Fibroblast of villous mesenchyme (primary cell): Measurements from ENCODE around the gene PLA2R1. TPM values are rescaled to one million over a fixed set of nuclear protein-coding genes. Genes with fewer than 3 reads are reported as not detected.

Source experiments
- DNase-seq: peaks from one replicate; pipeline ENCODE4 v3.0.0-alpha.2; 2010; ENCODE audit warnings: low read depth
- H3K4me3 ChIP-seq: 2 replicates; pipeline ENCODE4 v1.5.1; 2011; ENCODE audit warnings: low read depth, mild to moderate bottlenecking, low read length
- CTCF ChIP-seq: IDR thresholded peaks from 2 replicates; pipeline ENCODE4 v1.5.1; 2012; ENCODE audit warnings: low read depth, mild to moderate bottlenecking, low read length; ENCODE audit not compliant: insufficient read depth
- total RNA-seq: library from RNA; depleted of rRNA; stranded (reverse); fragments of >200 nt; gene quantifications from 2 replicates; pipeline ENCODE4 v1.2.3, GENCODE V29; 2012

Gene PLA2R1
- total RNA-seq, 1 donor: 13.0 TPM

DNA sequence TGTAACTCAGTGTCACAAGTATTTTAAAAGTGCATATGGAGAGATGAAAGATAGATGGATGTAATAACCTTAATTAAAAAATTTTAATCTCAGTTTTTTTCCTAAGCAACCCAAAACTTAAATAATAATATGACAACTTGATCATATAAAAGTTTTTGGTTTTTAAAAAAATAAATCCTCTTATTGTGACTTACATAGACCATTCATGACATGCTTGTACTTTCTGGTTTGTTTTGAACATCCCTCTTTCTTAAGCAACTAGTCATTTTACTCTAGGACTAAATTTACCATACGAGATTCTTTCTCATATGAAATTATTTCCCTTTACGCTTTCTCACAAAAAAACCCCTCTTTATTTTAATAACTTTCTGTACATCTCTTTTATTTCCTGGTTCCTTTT lies 6.5 kb upstream of the PLA2R1 start:
- no peak for TF ChIP-seq CTCF
- no peak overlapping the region for H3K4me3 ChIP-seq
- DNase-seq: no peak

- DNase-seq: no peak
- H3K4me3 ChIP-seq: no peak overlapping the region
- no peak for TF ChIP-seq CTCF
Observed at GRCh38 chr2:160064916-160065315, 2.5 kb upstream of the PLA2R1 start.

- no peak for DNase-seq
- TF ChIP-seq CTCF: no peak
- H3K4me3 ChIP-seq: no peak overlapping the region
Observed at GRCh38 chr2:160063879-160064612, 1.6 kb upstream of the PLA2R1 start.

DNA sequence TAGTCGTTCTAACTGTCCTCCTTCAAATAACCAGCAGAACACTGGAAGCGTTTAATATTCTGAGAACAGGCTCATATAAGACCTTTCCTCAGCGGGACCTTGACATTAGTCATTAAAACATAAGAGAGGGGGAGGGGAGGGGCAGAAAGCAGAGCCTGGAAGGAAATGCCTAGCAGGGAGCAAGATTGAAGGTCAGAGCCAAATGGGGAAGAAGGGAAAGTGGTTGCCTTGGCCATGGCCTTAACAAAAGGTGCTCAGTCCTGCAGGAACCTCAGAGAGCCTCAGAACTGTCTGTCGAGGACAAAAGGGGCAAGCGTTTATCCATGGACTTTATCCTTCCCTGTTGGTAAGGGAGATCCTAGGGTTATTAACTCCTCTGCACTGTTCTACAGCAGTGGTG lies 856 bp upstream of the PLA2R1 start:
- no peak for TF ChIP-seq CTCF
- no peak overlapping the region for H3K4me3 ChIP-seq
- no peak for DNase-seq

DNA sequence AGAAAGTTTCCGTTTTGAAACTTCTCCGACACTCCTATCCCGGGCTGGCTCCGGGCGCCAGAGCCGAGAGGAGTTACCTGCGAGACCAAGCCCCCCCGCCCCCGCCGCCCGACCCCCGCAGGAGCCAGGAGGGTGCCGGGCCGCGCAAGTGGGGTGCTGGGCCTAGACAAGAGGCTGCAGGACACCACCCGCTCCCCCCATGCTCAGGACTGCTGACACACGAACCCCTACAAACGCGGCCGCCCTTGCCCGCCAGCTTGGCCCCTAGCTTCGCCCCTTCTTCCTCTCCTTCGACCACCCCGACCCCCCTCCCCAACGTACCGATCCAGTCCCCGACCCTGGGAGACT lies 497 bp downstream of the PLA2R1 start:
- no peak for DNase-seq
- H3K4me3 ChIP-seq: peak overlapping the region; percentile 68
- no peak for TF ChIP-seq CTCF

DNA sequence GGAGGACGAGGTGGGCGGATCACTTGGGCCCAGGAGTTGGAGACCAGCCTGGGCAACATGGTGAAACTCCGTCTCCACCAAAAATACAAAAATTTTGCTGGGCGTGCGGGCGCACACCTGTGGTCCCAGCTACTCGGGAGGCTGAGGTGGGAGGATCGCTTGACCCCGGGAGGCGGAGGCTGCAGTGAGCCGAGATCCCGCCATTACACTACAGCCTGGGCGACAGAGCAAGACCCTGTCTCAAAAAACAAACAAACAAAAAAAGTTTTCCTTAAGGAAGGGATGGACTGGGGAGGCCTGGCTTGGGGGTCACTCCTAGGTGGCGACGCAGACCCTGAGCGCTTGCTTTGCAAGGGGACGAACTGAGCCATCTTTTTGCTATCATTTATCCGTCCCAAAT lies 882 bp downstream of the PLA2R1 start:
- no peak for DNase-seq
- TF ChIP-seq CTCF: no peak
- peak overlapping the region; percentile 68 for H3K4me3 ChIP-seq

DNA sequence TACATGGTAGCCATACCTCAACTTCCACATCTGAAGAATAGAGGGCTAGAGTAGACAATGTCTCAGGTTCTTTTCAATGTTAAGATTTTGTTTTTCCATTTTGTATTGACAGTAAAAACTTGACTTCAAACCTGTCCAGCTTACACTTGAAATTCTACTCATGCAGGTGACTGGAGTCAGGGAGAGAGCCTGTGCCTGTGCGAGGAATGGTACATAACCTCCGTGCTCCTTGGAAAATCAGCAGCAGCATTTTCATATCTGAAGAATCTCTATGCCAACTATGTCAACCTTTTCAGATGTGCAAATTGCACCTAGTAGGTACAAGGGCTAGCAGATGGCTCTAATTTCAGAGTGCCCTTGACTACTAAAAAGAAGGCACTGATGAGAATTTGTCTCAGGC lies 2.1 kb downstream of the PLA2R1 start:
- no peak overlapping the region for H3K4me3 ChIP-seq
- no peak for TF ChIP-seq CTCF
- no peak for DNase-seq
